ENCODE data around the gene PIH1D1.

PIH1D1 gene

DNA sequence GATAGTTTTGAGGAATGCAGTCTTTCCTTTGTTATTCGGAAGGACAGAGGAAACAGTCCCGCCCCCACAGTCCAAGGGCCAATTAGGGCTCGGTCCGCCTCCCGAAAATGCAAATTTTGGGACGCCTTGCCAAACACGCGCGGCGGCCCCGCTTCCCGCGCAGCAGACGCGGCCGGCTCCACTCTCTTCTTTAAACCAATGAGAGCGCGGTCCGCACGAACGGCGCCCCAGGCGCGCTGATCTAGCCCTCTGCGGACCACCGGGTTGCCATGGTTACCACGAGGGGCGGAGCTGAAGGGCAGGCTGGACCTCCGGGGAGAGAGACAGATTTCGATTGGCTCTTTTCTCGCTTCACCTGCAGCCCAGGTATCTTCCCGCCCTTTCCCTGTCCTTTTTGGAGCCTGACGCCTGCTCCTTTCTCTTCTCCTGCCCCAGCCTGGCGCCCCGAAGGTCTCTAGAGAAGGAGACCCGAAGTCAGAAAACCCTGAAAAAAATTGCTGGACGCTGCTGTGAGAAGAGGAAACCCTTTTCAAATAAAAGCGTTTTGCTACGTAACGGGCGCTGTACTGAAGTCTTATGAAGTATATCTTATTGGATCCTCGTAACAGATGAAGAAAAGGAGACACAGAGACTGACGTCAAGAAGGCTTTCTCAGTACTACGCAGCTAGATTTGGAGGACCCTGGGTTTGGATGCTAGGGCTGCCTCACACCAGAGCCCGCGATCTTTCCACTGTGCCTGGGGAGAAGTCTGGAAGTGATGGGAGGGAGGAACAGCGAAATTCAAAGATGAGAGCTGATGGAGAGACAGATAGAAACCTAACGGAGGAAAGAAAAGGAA, 30.4 kb downstream of the PIH1D1 start:
- peak in 5 of 56 donors; percentile 4 to 39 (median 16) for DNase-seq

DNA sequence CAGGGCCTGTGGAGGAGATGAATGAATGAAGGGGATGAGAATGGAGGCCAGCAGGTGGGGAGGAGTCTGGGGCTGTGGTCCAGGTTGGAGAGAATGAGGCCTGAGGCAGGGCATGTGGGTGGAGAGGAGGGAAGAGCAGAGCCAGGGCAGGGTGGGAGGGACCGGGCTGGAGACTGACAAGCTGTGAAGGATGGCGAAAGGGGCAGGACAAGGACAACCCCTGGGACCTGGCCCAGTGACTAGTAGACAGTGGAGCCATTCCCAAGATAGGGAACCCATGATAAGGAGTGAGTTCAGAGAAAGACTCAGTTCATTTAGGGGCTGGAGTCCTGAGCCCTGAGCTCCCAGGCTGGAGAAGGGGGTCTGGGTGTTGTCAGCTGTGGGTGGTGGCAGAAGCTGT, 31.4 kb downstream of the PIH1D1 start:
- DNase-seq, result no peak

DNA sequence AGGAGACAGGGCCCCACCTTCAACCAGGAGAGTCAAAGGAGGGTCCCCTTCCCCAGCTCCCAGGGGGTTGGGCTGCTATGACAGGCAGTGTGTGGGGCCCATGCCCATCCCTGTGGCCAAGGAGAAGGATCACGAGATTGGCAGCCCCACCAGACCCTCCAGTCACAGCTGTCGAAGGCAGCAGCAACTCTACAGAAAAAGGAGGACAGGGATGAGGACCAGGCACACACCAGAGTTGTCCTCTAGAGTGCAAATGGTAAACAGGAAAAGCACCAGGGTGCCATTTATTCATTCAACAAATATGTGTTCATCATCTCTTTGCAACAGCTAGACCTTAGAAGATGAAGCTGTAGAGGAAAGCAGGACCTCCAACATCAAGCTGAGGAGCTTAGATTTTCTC, 32.4 kb downstream of the PIH1D1 start:
- DNase-seq, result no peak

DNA sequence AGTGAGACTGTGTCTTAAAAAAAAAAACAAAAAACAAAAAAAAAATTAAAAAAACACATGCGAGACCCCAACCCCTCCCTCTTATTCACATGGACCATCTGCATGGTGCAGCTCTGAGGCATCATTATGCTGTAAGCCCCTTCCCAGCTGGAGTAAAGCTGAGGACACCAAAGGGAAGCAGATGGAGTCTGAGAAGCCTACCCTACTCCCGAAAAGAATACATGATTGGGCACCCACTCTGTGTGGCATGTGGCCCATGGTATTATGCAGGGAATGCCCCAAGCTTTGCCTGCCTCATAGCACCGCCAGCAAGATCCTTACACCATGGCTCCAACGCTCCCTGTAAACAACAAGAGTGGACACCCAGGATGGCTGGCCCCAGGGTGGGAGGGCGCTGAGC, 33.1 kb downstream of the PIH1D1 start:
- no peak for DNase-seq

DNA sequence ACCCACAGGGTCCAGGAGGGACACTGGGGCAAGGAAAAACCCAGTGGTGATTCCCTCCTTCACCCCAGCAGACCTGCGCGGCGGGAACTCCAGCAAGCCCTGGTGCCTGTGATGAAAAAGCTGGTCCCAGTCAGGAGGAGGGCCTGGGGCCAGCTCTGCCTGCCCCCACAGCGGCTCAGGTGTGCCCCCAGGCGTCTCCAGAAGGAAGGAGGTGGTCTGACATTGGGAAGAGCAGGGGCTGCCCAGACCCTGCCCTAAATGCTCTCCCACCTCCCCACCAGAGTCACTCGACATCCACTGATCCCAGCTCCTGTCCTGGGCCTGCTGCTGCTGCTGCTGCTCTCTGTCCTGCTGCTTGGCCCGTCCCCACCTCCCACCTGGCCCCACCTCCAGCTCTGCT, 34.5 kb downstream of the PIH1D1 start:
- no peak for DNase-seq

DNA sequence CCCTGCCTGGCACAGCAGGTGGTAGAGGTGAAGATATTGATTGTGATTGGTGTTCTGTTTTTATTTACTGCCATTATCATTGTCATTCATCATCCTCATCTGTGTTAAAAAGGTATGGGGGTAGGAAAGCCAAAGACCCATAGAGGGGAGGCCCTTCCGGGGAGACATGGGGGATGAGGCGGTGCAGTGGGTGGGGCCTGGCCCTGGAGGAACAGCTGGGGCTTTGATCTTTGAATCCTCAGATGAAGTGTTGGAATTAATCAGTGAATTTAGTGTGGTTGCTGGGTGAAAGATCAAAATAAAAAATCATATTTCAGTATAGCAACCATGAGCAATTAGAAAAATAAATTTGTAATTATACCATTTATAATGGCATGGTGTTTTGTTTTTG, 35.8 kb downstream of the PIH1D1 start:
- DNase-seq, result no peak

DNA sequence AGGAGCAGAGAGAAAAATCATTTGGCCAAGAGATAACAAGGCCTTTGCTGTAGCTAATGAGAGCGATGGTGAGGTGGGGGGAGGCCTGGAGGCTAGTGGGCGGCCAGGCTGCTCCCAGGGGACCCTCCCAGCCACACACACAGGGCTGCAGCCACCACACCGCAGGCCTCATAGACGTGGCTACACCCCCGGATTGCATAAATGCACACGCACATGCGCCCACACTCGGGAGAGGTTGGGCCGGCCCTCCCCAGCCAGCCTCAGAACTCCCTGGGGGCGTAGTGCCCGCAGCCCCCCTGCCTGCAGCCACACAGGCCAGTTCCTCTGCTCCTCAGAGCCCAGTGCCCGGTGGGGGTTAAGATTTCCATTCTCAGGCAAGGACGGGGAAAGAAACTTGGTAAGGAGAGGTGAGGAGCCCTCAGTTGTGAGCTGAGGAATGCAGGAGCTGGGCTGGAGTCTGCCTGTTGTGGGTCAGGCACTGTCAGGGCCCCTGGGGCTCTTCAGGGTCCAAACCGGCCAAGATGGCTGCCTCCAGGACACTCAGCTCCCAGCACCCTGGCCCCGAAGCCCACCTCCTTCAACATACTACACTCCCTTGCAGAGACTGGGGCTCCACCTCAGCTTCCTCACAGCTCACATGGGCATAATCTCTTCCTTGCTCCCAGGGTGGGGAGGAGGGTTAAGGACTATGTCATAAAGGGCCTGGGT, 36.4 kb downstream of the PIH1D1 start:
- no peak for DNase-seq

DNA sequence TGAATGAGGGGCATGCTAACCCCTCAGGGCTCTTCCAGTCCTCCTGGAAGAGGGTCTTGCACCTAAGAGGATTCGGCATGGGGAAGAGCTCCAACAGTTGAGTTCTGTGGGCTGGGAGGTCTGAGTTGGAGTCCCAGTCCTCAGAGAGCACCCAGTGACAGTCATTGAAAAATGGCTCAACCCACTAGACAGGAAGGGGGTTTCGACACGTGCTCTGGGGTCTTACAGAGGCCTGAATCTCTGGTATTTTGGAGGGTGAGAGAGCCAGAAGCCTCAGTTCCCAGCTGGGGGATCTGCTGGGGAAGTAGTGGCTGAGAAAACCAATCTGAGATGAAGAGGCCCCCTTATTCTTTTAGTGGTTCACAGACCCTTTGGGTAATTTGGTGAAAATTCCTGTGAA, 37.4 kb downstream of the PIH1D1 start:
- DNase-seq, result no peak

DNA sequence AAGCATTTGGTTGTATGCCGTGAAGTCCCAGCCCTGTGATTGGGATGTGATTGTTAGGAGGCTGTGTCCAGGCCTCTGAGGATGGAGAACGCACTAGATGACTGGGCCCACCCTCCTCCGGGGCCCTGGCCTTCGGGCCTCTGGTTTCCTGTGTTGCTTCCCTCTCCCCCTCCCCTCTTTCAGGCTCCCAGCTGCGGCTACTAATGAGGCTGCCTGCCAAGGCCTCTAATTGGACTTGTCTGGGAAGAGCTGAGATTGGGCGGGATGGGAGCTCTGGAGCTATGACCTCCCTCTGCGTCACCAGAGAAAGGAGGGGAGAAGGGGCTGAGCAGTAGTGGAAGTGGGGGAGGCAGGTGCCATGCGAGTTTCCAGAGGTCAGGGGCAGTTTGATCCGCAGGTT, 38.3 kb downstream of the PIH1D1 start:
- DNase-seq, result no peak

DNA sequence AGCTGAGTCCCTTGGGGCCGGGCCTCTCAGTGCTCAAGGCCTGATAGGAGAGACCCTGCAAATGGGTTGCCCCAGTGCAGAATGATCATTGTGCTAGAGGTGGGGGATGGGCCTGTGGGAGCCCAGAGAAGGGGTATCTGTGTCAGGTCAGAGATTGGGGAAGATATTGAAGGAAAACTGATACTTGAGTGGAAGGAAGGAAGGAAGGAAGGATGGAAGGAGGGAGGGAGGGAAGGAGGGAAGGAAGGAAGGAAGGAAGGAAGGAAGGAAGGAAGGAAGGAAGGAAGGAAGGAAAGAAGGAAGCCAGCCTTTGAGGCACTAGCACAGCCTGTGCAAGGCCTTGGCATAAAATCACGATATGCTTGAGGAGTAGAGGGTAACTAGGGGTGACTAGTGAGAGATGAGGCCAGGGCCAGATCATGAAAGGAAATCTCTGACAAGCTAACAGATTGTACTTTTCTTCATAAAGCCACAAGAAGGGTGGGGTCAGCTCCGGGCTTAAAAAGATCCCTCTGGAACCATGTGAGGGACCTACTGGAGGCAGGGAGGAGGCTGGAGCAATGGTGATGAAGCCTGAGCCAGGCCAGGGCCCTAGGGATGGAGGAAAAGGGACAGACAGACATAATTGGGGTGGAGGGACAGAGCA, 39.8 kb downstream of the PIH1D1 start:
- no peak for DNase-seq

DNA sequence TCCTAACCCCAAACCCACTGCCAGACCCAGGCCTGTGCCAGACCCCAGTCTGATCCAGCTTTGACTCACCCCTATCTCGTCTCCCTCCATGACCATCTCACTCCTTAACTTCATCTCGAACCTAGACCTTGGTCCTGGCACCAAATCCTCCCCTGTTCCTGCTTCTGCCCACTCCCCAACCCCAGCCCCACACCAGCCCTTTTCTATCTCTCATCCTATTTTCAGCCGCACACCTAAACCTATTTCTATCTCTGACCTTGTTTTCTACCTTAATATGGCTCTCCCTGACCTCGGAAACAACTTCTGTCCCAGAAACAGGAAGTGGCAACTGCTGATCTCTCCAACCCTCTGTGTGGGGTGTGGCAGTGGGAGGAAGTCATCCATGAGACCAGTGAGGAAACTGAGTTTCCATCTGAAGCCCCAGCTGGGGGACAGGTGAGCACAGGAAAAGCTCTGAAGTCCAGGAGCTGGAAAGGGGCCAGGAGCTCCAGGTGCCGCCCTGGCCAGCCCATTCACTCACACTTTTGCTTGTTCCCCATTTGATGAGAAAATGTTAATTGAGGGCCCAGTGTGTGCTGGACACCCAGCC, 42.1 kb downstream of the PIH1D1 start:
- DNase-seq, result no peak

DNA sequence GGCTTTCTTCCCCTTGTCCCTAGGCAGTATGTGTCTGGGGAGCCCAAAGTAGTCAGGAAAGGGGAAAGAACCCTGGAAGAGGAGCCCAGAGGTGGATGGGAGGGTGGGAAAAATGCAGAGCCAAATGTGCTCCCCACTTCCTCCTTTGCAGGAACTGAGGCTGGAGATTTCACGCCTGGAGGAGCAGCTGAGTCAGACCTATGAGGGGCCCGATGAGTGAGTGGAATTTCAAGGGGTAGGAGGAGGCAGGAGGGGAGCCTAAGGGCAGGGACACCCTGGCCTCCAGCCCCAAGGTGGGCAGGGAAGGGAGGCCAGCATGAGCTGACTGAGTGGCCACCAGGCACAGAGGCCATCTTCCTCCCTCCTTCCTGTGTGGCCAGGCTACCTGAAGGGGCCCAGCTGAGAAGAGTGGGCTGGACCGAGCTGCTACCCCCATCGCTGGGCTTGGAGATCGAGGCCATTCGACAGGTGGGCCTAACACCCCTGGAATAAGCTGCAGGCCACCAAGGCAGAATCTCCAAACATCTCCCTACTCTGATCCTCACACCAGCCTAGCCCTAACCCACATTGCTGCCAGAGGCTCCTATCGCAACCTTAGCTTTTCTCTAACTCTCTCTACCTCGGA, 42.7 kb downstream of the PIH1D1 start:
- DNase-seq, result no peak

DNA sequence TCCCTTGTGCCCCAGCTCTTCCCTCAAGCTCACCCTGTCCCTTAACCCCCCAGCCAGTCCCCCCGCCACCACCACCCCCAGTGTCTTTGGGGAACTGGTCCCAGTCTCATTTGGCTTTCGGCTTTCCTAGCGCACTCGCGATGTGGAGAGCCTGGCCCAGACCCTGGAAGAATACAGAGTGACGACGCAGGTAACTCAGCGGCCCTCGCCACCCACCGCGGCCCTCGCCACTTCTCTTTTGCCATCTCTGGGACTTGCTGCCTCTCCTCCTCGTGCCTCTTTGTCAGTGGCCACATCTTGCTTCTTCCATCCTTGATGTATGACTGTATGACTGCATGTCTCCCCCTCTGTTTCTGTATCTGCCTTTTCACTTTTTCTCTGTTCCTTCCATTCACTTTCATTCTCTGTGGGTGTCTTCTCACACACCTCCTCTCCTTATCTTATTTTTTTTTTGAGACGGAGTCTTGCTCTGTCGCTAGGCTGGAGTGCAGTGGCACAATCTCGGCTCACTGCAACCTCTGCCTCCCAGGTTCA, 44.1 kb downstream of the PIH1D1 start:
- no peak for DNase-seq

DNA sequence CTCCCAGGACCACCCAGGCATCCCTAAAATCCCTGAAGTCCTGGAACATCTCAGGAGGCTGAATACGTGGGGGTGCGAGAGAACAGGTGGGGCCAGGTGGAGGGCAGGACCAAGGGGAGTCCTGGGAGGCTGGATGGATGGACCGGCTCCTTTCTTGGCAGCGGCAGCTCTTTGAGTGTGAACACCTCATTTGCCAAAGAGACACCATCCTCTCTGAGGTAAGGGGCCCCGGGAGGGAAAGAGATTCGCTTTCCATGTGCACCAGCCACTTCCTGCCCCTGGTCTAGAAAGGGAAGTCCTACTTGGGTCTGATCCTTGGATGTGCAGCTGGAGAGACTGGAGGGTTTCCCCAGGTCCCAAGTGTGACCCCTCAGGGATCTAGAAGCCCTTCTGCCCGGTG, 44.5 kb downstream of the PIH1D1 start:
- DNase-seq, result no peak

DNA sequence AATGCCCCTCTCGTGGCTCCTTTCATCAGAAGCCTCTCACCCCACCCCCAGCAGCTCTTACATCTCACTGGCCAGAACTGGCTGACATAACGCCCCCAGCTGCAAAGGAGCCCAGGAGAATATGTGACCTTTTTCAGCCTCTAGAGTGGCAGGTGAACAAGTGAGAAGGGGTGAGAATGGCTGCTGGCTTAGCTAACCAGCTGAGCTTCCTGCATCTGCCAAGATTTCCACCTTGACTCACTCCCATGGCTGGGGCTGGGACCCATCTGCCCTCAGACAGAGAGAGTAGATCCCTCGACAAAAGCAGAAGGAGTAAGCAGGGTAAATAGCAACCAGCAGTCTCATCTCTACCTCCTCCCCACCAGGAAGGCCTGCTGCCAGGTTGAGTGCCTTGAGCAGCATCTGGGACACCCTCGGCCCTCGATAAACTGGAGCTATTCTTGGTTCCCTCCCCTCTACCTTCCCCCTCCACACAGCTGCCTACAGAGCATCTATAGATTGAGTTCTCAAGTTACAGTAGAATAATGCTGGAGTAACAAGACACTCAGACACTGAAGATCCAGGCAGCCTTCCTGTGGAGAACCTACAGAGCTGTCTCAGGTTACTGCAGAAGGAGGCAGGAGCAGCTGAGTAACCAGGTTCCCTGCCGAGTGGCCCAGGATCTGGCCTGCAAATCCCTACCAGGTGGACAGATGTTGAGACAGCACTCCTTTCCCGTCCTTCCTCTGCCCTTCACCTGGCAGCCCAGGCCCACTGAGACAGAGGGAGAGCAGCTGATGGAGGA, 48.0 kb downstream of the PIH1D1 start:
- DNase-seq, result no peak

DNA sequence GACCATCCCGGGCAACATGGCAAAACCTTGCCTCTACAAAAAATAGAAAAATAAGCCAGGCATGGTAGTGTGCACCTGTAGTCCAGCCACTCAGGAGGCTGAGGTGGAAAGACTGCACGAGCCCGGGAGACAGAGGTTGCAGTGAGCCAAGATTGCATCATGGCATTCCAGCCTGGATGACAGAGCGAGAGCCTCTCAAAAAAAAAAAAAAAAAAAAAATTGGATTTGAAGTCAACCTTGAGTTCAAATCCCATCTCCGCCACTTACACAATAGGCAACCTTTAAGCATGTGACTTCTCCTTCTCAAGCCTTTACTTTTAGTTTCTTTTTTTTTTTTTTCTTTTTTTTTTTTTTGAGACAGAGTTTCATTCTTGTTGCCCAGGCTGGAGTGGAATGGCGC, 51.6 kb downstream of the PIH1D1 start:
- DNase-seq, result no peak

DNA sequence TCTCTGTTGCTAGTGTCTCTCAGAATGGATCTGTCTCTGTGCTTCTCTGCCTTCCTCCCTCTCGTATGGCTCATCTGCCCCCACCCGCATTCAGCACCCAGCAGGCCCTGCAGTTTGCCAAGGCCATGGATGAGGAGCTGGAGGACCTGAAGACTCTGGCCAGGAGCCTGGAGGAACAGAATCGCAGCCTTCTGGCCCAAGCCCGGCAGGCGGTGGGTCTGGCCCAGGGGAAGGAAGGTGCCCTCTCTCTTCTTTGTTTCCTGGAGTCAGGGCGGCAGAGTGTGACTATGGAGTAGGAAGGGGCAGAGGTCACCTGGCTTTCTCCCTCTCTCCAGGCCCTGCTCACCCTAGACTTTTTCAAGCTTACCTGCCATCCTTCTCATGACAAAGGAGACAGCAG, 52.7 kb downstream of the PIH1D1 start:
- DNase-seq, result no peak

DNA sequence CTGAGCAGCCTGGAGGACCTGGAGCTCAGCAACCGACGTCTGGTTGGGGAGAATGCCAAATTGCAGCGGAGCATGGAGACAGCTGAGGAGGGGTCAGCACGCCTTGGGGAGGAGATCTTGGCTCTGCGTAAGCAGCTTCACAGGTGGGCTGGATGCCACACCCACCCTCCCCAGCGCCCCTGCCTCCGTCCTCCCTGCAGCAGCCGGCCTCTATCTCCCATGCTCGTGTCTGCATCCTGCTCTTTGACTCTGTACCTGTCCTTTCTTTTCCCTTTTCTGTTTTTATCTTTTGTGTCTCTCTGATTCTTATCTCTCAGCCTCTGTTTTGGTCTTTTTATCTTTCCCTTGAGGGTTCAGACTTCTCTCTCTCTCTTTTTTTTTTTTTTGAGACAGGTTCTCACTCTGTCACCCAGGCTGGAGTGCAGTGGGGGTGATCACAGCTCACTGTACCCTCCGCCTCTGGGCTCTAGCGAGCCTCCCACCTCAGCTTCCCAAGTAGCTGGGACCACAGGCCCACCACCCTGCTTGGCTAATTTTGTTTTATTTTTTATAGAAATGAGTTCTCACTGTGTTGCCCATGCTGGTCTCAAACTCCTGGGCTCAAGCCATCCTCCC, 53.5 kb downstream of the PIH1D1 start:
- no peak for DNase-seq

DNA sequence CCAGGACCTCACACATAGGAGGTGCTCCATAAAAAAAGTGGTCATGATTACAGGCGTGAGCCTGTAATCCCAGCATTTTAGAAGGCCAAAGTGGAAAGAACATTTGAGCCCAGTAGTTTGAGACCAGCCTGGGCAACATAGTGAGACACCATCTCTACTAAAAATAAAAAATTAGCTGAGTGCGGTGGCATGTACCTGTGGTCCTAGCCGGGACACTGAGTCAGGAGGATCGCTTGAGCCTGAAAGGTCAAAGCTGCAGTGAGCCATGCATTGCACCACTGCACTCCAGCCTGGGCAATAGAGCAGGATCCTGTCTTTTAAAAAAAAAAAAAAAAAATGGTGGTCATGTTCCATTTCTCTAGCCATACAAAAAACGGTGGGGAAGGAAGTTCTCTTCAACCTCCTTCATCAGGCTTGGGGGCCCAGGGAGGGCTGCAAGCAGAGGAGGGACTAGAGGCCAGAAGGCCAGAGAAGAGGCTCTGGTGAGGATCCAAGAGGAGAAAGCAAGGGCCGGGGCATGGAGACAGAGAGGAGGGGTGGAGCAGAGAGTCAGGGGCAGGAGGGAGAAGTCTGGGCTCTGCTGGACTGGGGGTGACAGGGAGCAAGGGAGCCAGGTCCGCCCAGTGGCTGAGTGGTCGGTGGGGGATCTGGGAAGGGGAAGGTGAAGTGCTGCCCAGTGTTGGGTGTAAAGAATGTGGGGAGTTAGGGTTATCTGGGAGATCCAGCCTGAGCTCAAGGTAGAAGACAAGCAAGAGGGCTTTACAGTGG, 54.7 kb downstream of the PIH1D1 start:
- no peak for DNase-seq

Data from nucleus accumbens (tissue), 56 donors.